Measurements from ENCODE around the gene CELA2B. TPM values are rescaled to one million over a fixed set of nuclear protein-coding genes. Genes with fewer than 3 reads are reported as not detected.

CELA2B gene
- total and polyA plus RNA-seq, 2 of the 8 experiments (the other 6 are each of a cell fraction or from before 2014, with no cell fraction given): not detected

GRCh38 chr1:15522551-15522950 lies 46.6 kb downstream of the CELA2B start (continued):
- no peak for TF ChIP-seq CHD7 (IDR thresholded peaks at IDR 0.05; ENCODE audit: insufficient replicate concordance, low read length)
- TF ChIP-seq SIX5 (IDR thresholded peaks at IDR 0.05; ENCODE audit: low read depth, low read length): no peak
- no peak for TF ChIP-seq SP1 (IDR thresholded peaks at IDR 0.05; ENCODE audit: low read depth, low read length)
- no peak for TF ChIP-seq BACH1 (IDR thresholded peaks at IDR 0.05; ENCODE audit: low read length)
- no peak for TF ChIP-seq CTCF (IDR thresholded peaks at IDR 0.05; ENCODE audit: control extremely low read depth in 1 of 3, insufficient read depth in 1 of 3, low read depth in 1 of 3, low read length in 3 of 3)
- TF ChIP-seq BRCA1 (IDR thresholded peaks at IDR 0.05; ENCODE audit: low read depth, low read length): no peak
- TF ChIP-seq MAX (IDR thresholded peaks at IDR 0.05): no peak
- TF ChIP-seq EGR1 (IDR thresholded peaks at IDR 0.05; ENCODE audit: borderline replicate concordance, low read depth, low read length): no peak
- TF ChIP-seq JUND (IDR thresholded peaks at IDR 0.05; ENCODE audit: low read length): no peak
- no peak for TF ChIP-seq GTF2F1 (IDR thresholded peaks at IDR 0.05; ENCODE audit: borderline replicate concordance, low read depth, low read length)

Measured in H1 (cell line).